Suprapubic skin (tissue), 4 donors: ENCODE measurements around the gene SSC5D. TPM values are rescaled to one million over a fixed set of nuclear protein-coding genes. Genes with fewer than 3 reads are reported as not detected.

Experiments
- DNase-seq, 2 donors: peaks; one replicate each; pipeline ENCODE4 v3.0.0-alpha.2; 2019; ENCODE audit warnings: low spot score in 2 of 2
- H3K27ac ChIP-seq: fragments of 200-600 bp; sonication (generic); one replicate; pipeline ENCODE4 v1.5.1; 2019
- H3K27me3 ChIP-seq: fragments of 200-600 bp; sonication (generic); one replicate; pipeline ENCODE4 v1.5.1; 2019
- H3K36me3 ChIP-seq: fragments of 200-600 bp; sonication (generic); one replicate; pipeline ENCODE4 v1.5.1; 2019
- H3K4me1 ChIP-seq: fragments of 200-600 bp; sonication (generic); one replicate; pipeline ENCODE4 v1.5.1; 2019
- H3K4me3 ChIP-seq: fragments of 200-600 bp; sonication (generic); one replicate; pipeline ENCODE4 v1.5.1; 2019; ENCODE audit warnings: mild to moderate bottlenecking
- H3K9me3 ChIP-seq: fragments of 200-600 bp; sonication (generic); one replicate; pipeline ENCODE4 v1.5.1; 2019
- EP300 ChIP-seq: sonication (generic); formaldehyde crosslinking; IDR thresholded peaks from one replicate; pipeline ENCODE4 v1.6.1; 2017; ENCODE audit warnings: antibody characterized with exemption
- POLR2A ChIP-seq, 2 donors: fragments of 450-650 bp; IDR thresholded peaks; one replicate each; pipeline ENCODE4 v1.6.1; 2017; ENCODE audit warnings: antibody characterized with exemption in 2 of 2, mild to moderate bottlenecking in 2 of 2, moderate library complexity in 2 of 2
- POLR2AphosphoS5 ChIP-seq, 3 donors: sonication (generic); formaldehyde crosslinking; IDR thresholded peaks; one replicate each; pipeline ENCODE4 v1.6.1; 2017; ENCODE audit warnings: antibody characterized with exemption in 3 of 3
- WGBS: methylation state at CpG from one replicate; pipeline ENCODE4 v1.1.5; 2018; 5-methylcytosine and 5-hydroxymethylcytosine counted together
- total RNA-seq, 4 donors: library from RNA; depleted of rRNA; stranded (reverse); fragments of >200 nt; gene quantifications; one replicate each; pipeline ENCODE4 v1.1.0, GENCODE V29; 2016
- TF ChIP-seq, protein P1 (sequence below), 2 donors: fragments of 200-600 bp in 1 of 2; fragments of 450-650 bp in 1 of 2; sonication (generic) in 1 of 2; IDR thresholded peaks; one replicate each; pipeline ENCODE4 v1.5.1; 2016 to 2019; ENCODE audit warnings: antibody characterized with exemption in 2 of 2, mild to moderate bottlenecking in 1 of 2, moderate library complexity in 1 of 2

SSC5D gene
- total RNA-seq, 4 donors from 2014 or later = 0.57 to 2.1 (median 1.0) TPM

DNA sequence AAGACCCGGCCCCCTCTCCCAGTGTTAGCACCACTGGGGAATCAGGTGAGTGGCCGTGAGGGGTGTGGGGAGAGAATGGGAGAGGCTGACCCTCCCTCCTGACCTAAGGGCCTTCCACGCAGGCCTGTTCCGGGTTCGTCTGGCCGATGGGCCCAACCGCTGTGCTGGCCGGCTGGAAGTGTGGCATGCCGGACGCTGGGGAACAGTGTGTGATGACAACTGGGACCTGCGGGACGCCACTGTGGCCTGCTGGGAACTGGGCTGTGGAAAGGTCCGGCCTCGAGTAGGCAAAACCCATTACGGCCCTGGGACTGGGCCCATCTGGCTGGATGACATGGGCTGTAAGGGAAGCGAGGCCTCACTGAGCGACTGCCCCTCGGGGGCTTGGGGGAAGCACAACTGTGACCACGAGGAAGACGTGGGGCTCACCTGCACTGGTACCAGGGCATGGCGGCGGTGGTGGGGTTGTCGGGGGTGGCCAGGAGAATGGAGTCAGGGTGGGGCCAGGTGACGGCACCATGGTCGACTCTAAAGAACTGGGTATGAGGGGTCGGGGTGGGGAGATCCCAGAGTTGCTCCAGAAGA is 12.2 kb downstream of the SSC5D start:
- TF ChIP-seq POLR2AphosphoS5 (IDR thresholded peaks at IDR 0.05) (no peak), POLR2A (IDR thresholded peaks at IDR 0.05) (no peak), EP300 (no peak)
- TF ChIP-seq, protein P1, sequence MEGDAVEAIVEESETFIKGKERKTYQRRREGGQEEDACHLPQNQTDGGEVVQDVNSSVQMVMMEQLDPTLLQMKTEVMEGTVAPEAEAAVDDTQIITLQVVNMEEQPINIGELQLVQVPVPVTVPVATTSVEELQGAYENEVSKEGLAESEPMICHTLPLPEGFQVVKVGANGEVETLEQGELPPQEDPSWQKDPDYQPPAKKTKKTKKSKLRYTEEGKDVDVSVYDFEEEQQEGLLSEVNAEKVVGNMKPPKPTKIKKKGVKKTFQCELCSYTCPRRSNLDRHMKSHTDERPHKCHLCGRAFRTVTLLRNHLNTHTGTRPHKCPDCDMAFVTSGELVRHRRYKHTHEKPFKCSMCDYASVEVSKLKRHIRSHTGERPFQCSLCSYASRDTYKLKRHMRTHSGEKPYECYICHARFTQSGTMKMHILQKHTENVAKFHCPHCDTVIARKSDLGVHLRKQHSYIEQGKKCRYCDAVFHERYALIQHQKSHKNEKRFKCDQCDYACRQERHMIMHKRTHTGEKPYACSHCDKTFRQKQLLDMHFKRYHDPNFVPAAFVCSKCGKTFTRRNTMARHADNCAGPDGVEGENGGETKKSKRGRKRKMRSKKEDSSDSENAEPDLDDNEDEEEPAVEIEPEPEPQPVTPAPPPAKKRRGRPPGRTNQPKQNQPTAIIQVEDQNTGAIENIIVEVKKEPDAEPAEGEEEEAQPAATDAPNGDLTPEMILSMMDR (IDR thresholded peaks at IDR 0.05) = no peak
- Histone ChIP-seq H3K9me3 (no peaks in the 10 kb centered on the region), H3K4me3 (no peak overlapping the region), H3K27ac (no peak overlapping the region), H3K4me1 (peaks cover 10% of the 10 kb centered on the region), H3K36me3 (no peaks in the 10 kb centered on the region), H3K27me3 (no peaks in the 10 kb centered on the region)
- 90% methylated on average over 26 of the region's 26 CpGs for WGBS
- DNase-seq = no peak

DNA sequence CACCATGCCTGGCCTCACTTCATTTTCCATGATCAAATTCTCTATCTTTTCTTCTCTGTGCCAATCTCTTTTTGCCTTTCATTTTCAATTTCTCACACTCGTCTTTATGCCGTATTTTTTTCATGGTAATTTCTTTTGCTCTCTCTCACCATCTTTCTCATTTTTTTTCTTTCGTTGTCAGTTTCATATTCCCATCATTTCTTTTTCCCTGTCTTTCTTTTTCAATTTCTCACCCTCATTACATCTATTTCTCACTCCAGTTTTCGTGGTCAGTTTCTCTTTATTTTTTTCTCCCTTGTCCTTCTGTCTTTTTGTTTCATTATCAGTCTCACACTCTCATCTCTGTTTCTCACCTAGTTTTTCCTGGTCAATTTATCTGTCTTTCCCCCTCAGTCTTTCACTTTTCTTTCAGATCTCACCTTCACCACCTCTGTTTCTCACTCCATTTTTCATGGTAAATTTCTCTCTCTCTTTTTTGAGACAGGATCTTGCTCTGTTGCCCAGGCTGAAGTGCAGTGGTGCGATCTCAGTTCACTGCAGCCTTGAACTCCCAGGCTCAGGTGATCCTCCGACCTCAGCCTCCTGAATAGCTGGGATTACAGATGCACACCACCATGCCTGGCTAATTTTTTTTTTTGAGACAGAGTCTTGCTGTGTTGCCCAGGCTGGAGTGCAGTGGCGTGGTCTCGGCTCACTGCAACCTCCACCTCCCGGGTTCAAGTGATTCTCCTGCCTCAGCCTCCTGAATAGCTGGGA is 14.1 kb downstream of the SSC5D start:
- WGBS = 94% methylated on average over 7 of the region's 9 CpGs
- Histone ChIP-seq H3K9me3 (no peaks in the 10 kb centered on the region), H3K4me1 (peaks cover 10% of the 10 kb centered on the region), H3K4me3 (no peak overlapping the region), H3K36me3 (no peaks in the 10 kb centered on the region), H3K27me3 (no peaks in the 10 kb centered on the region), H3K27ac (no peak overlapping the region)
- TF ChIP-seq POLR2A (IDR thresholded peaks at IDR 0.05) (no peak), EP300 (no peak), POLR2AphosphoS5 (IDR thresholded peaks at IDR 0.05) (no peak)
- TF ChIP-seq, protein P1 (IDR thresholded peaks at IDR 0.05) = no peak
- no peak for DNase-seq

DNA sequence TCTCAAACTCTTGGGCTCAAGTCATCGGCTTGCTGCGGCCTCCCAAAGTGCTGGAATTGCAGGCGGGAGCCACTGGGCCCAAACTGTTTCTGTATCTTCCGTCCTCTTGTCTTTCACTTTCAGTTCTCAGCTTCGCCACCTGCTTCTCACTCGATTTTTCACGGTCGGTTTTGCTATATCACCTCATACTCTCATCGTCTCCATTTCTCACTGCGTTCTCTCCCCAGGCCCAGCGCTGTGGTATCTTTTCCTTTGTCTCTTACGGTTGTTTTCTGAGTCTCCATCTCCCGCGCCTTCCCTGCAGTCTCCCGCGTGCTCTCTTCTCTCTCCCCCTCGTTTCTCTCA is 14.9 kb downstream of the SSC5D start:
- no peak for DNase-seq
- no peak overlapping the region for H3K4me3 ChIP-seq
- H3K9me3 ChIP-seq = no peaks in the 10 kb centered on the region
- no peak overlapping the region for H3K27ac ChIP-seq
- WGBS = 79% methylated on average over 17 of the region's 17 CpGs
- peaks cover 10% of the 10 kb centered on the region for H3K4me1 ChIP-seq
- no peaks in the 10 kb centered on the region for H3K27me3 ChIP-seq
- H3K36me3 ChIP-seq = no peaks in the 10 kb centered on the region
- TF ChIP-seq POLR2AphosphoS5 (IDR thresholded peaks at IDR 0.05) (no peak), EP300 (no peak), POLR2A (IDR thresholded peaks at IDR 0.05) (no peak)
- TF ChIP-seq, protein P1 (IDR thresholded peaks at IDR 0.05) = no peak

DNA sequence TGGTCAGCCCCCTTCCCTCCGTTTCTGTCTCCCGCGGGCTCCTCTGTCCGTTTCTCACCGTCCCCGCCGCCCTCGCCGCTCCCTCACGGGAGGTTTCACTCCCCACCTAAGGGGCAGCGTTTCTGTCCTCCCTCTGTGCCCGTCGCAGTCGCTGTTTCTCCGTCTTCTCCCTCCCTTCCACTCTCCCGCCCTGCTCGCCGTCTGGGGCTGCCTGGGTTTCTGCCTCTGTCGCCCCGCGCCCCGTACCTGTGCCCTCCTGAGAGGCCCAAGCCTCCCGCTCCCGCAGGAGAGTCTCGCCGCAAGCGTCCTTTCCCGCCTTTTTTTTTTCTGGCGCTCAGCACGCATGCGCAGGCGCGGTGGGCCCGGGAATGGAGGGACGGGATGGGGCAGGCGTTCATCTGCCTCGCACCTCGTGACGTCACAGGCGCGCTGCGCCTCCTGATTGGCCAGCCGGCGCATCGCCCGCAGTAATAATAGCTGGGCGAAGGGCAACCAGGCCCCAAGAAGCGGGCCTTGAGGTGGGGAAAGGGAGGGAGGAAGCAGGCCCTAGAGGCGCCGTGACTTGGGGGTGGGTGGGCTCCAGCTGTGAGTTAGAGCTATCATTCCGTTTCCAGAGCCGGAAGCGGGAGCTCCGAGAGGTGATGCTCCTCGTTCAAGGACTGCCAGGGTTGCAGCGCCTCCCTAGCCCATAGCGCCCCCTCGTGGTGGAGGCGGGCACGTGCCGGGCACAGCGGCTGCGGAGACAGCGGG is 15.4 kb downstream of the SSC5D start:
- Histone ChIP-seq H3K9me3 (no peaks in the 10 kb centered on the region), H3K27ac (no peak overlapping the region), H3K27me3 (no peaks in the 10 kb centered on the region), H3K4me3 (peak overlapping the region; percentile 48), H3K36me3 (no peaks in the 10 kb centered on the region), H3K4me1 (peaks cover 10% of the 10 kb centered on the region)
- peak; percentile 94 to 96 for DNase-seq
- TF ChIP-seq POLR2AphosphoS5 (IDR thresholded peaks at IDR 0.05) (peak in 1 of 3 donors; percentile 37), EP300 (no peak)
- TF ChIP-seq, protein P1 (IDR thresholded peaks at IDR 0.05) = peak; percentile 95 to 98
- 15% methylated on average over 49 of the region's 64 CpGs for WGBS

DNA sequence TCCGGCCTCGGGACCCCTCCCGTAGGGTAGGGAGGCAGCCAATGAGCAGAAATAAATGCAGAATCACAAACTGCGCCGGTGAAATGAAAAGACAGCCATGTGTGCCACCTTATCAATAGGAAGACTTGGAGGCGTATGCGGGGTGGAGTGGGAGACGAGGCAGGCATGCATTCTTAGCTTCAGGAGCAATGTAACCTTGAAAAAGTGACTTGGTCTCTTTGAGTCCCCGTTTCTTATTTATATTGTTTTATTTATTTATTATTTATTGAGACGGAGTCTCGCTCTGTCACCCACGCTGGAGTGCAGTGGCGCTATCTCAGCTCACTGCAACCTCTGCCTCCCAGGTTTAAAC is 16.0 kb downstream of the SSC5D start:
- no peak for DNase-seq
- H3K9me3 ChIP-seq = no peaks in the 10 kb centered on the region
- no peak for TF ChIP-seq EP300
- TF ChIP-seq, protein P1 (IDR thresholded peaks at IDR 0.05) = no peak
- TF ChIP-seq POLR2AphosphoS5 (IDR thresholded peaks at IDR 0.05) = no peak
- no peak for TF ChIP-seq POLR2A (IDR thresholded peaks at IDR 0.05)
- peak overlapping the region; percentile 48 for H3K4me3 ChIP-seq
- no peak overlapping the region for H3K27ac ChIP-seq
- 39% methylated on average over 13 of the region's 13 CpGs for WGBS
- no peaks in the 10 kb centered on the region for H3K27me3 ChIP-seq
- peaks cover 10% of the 10 kb centered on the region for H3K4me1 ChIP-seq
- H3K36me3 ChIP-seq = no peaks in the 10 kb centered on the region
